H1 (cell line): ENCODE data around the gene PLEKHN1. TPM values are rescaled to one million over a fixed set of nuclear protein-coding genes. Genes with fewer than 3 reads are reported as not detected.

Experiments used
- CTCF ChIA-PET: fragments of 300-600 bp; sonication (Branson Sonifier 250); formaldehyde crosslinking; loops from one replicate; lab custom pipeline; 2021; ENCODE audit not compliant: partially characterized antibody; lab: Charles Lee
- POLR2A ChIA-PET: fragments of 300-600 bp; sonication (Branson Sonifier 250); formaldehyde crosslinking; loops from one replicate; lab custom pipeline; 2021; ENCODE audit warnings: inconsistent platforms; ENCODE audit not compliant: partially characterized antibody; lab: Charles Lee
- DNase-seq, 2 experiments: peaks; one replicate each; pipeline versions ENCODE4 v3.0.0 to v3.0.0-alpha.2; 2010 to 2022; ENCODE audit warnings: low spot score in 2 of 2, low read depth in 1 of 2, mixed read lengths in 1 of 2
- FAIRE-seq: peaks from 2 replicates; lab custom pipeline; 2011; peaks lifted over from hg19 to GRCh38; lab: Jason Lieb, UNC
- H2AFZ ChIP-seq: 2 replicates; pipeline ENCODE4 v1.8.1; 2012; ENCODE audit warnings: low read length, inconsistent platforms
- H2AK5ac ChIP-seq: 2 replicates; pipeline ENCODE4 v1.6.1; 2013; ENCODE audit warnings: low read depth, low read length
- H2BK120ac ChIP-seq: replicated peaks from 2 replicates; pipeline ENCODE3; 2013; ENCODE audit warnings: low read depth, low read length, inconsistent platforms
- H2BK12ac ChIP-seq: 2 replicates; pipeline ENCODE4 v1.6.1; 2013; ENCODE audit warnings: low read depth, low read length
- H2BK15ac ChIP-seq: 2 replicates; pipeline ENCODE4 v1.6.1; 2013; ENCODE audit warnings: low read length
- H2BK20ac ChIP-seq: 2 replicates; pipeline ENCODE4 v1.6.1; 2013; ENCODE audit warnings: low read length
- H2BK5ac ChIP-seq: 2 replicates; pipeline ENCODE4 v1.6.1; 2013; ENCODE audit warnings: low read depth, low read length
- H3K14ac ChIP-seq: 2 replicates; pipeline ENCODE4 v1.6.1; 2013; ENCODE audit warnings: inconsistent platforms; ENCODE audit not compliant: insufficient read length
- H3K18ac ChIP-seq: 2 replicates; pipeline ENCODE4 v1.6.1; 2013; ENCODE audit warnings: low read length; ENCODE audit errors: extremely low read depth
- H3K23ac ChIP-seq: 2 replicates; pipeline ENCODE4 v1.6.1; 2013; ENCODE audit warnings: inconsistent platforms; ENCODE audit not compliant: insufficient read length
- H3K23me2 ChIP-seq: 2 replicates; pipeline ENCODE4 v1.6.1; 2013; ENCODE audit warnings: low read depth, low read length
- H3K27ac ChIP-seq: 2 replicates; pipeline ENCODE4 v1.6.1; 2011; ENCODE audit warnings: low read depth, low read length, inconsistent platforms
- H3K27me3 ChIP-seq, 4 experiments: replicated peaks in 1 of 4; 1 replicate in 1 of 4; 2 replicates in 3 of 4; pipeline versions ENCODE4 v1.6.1 to v1.8.1; 2011 to 2013; ENCODE audit warnings: low read length in 3 of 4, mild to moderate bottlenecking in 3 of 4, inconsistent platforms in 2 of 4, mixed read lengths in 2 of 4, moderate library complexity in 1 of 4; ENCODE audit not compliant: control insufficient read depth in 3 of 4, insufficient read depth in 3 of 4; ENCODE audit errors: extremely low read depth in 1 of 4
- H3K36me3 ChIP-seq, 4 experiments: 2 replicates each; pipeline versions ENCODE4 v1.6.1 to v1.8.1; 2011 to 2013; ENCODE audit warnings: mild to moderate bottlenecking in 4 of 4, low read length in 3 of 4, moderate library complexity in 2 of 4, control low read depth in 1 of 4, inconsistent platforms in 1 of 4; ENCODE audit not compliant: insufficient read depth in 4 of 4, control insufficient read depth in 2 of 4
- H3K4ac ChIP-seq: replicated peaks from 2 replicates; pipeline ENCODE3; 2013; ENCODE audit warnings: low read length, low read depth, mixed read lengths, inconsistent platforms; ENCODE audit not compliant: insufficient read length
- H3K4me1 ChIP-seq, 4 experiments: replicated peaks in 1 of 4; 1 replicate in 1 of 4; 2 replicates in 3 of 4; pipeline versions ENCODE4 v1.6.1 to v1.8.1; 2011 to 2013; ENCODE audit warnings: low read length in 3 of 4, inconsistent platforms in 2 of 4, mixed read lengths in 1 of 4; ENCODE audit not compliant: insufficient read depth in 4 of 4, control insufficient read depth in 3 of 4
- H3K4me2 ChIP-seq, 2 experiments: 2 replicates each; pipeline versions ENCODE4 v1.6.1 to v1.8.1; 2011 to 2013; ENCODE audit warnings: low read depth in 2 of 2, low read length in 2 of 2, control low read depth in 1 of 2, inconsistent platforms in 1 of 2, mild to moderate bottlenecking in 1 of 2; ENCODE audit not compliant: insufficient read depth in 1 of 2
- H3K4me3 ChIP-seq, 4 experiments: fragments of 200-600, 300-600 bp in 1 of 4; sonication (generic), shearing (Covaris generic), sonication (Bioruptor Twin) in 1 of 4; 2 replicates each; pipeline versions ENCODE4 v1.5.1 to v1.8.1; 2011 to 2016; ENCODE audit warnings: low read length in 4 of 4, low read depth in 3 of 4, control low read depth in 2 of 4, inconsistent platforms in 2 of 4, mild to moderate bottlenecking in 2 of 4, mixed read lengths in 1 of 4, moderate library complexity in 1 of 4; ENCODE audit not compliant: insufficient read depth in 2 of 4; ENCODE audit errors: extremely low read depth in 1 of 4
- H3K56ac ChIP-seq: replicated peaks from 2 replicates; pipeline ENCODE3; 2013; ENCODE audit warnings: low read depth, mild to moderate bottlenecking, mixed read lengths, low read length, inconsistent platforms; ENCODE audit not compliant: insufficient read length
- H3K79me1 ChIP-seq: 2 replicates; pipeline ENCODE4 v1.6.1; 2013; ENCODE audit warnings: low read depth, low read length, control low read depth
- H3K79me2 ChIP-seq, 2 experiments: 2 replicates each; pipeline versions ENCODE4 v1.6.1 to v1.8.1; 2012 to 2013; ENCODE audit warnings: low read length in 2 of 2, mild to moderate bottlenecking in 2 of 2, inconsistent platforms in 1 of 2; ENCODE audit not compliant: insufficient read depth in 2 of 2, control insufficient read depth in 1 of 2
- H3K9ac ChIP-seq, 4 experiments: replicated peaks in 1 of 4; 1 replicate in 1 of 4; 2 replicates in 3 of 4; pipeline versions ENCODE4 v1.6.1 to v1.8.1; 2011 to 2013; ENCODE audit warnings: low read depth in 3 of 4, low read length in 3 of 4, control low read depth in 2 of 4, mild to moderate bottlenecking in 2 of 4, moderate library complexity in 2 of 4, inconsistent platforms in 1 of 4; ENCODE audit errors: extremely low read depth in 1 of 4
- H3K9me3 ChIP-seq, 2 experiments: 2 replicates each; pipeline versions ENCODE4 v1.6.1 to v1.8.1; 2012 to 2013; ENCODE audit warnings: mild to moderate bottlenecking in 2 of 2, moderate library complexity in 2 of 2, control low read depth in 1 of 2, inconsistent platforms in 1 of 2, low read depth in 1 of 2, low read length in 1 of 2, mixed read lengths in 1 of 2; ENCODE audit not compliant: insufficient read depth in 2 of 2
- H4K20me1 ChIP-seq, 2 experiments: replicated peaks in 1 of 2; 2 replicates each; pipeline versions ENCODE3 to v1.8.1; 2011 to 2013; ENCODE audit warnings: inconsistent platforms in 2 of 2, low read length in 2 of 2, mild to moderate bottlenecking in 1 of 2; ENCODE audit not compliant: insufficient read depth in 2 of 2, control insufficient read depth in 1 of 2
- H4K5ac ChIP-seq: 2 replicates; pipeline ENCODE4 v1.6.1; 2013; ENCODE audit warnings: low read length, low read depth, mixed read lengths, inconsistent platforms; ENCODE audit not compliant: insufficient read length
- H4K8ac ChIP-seq: 2 replicates; pipeline ENCODE4 v1.8.0; 2013; ENCODE audit warnings: mild to moderate bottlenecking, moderate library complexity, low read length, inconsistent platforms; ENCODE audit not compliant: insufficient read depth; ENCODE audit errors: extremely low read depth
- H4K91ac ChIP-seq: replicated peaks from 2 replicates; pipeline ENCODE3; 2013; ENCODE audit warnings: low read length, mixed read lengths, inconsistent platforms; ENCODE audit not compliant: insufficient read length
- WGBS, 2 experiments: shearing (Covaris generic) in 1 of 2; methylation state at CpG; one replicate each; pipeline versions ENCODE4 v1.1.6 to v1.1.7; 2013 to 2015; ENCODE audit warnings: low lambda C conversion rate in 2 of 2, mixed read lengths in 2 of 2, inconsistent platforms in 1 of 2, low coverage in 1 of 2, missing lambda C conversion rate in 1 of 2; ENCODE audit not compliant: insufficient replicate concordance in 2 of 2, insufficient coverage in 1 of 2, insufficient read length in 1 of 2; ENCODE audit errors: extremely low coverage in 1 of 2, missing lambda C conversion rate in 1 of 2; 5-methylcytosine and 5-hydroxymethylcytosine counted together
- polyA plus RNA-seq, 7 experiments: library from polyadenylated mRNA; depleted of rRNA in 3 of 7; stranded (reverse) in 5 of 7; unstranded in 2 of 7; fragments of >200 nt in 5 of 7; fragments of 200-250 nt in 2 of 7; gene quantifications; 1 replicate in 5 of 7; 2 replicates in 1 of 7; 4 replicates in 1 of 7; pipeline versions ENCODE4 v1.2.1 to v1.2.3, GENCODE V29; 2011 to 2013; ENCODE audit warnings: missing spikeins in 2 of 7, mixed read lengths in 2 of 7
- total RNA-seq: library from RNA; stranded (reverse); fragmentation: NEBNext Ultra II Directional; extraction: Animal tissue kit (Norgen Biotek cat#: 25700); gene quantifications from 2 replicates; pipeline ENCODE4 v1.2.1, GENCODE V29; 2021

PLEKHN1 gene
- total and polyA plus RNA-seq, 2 of the 8 experiments (the other 6 are each of a cell fraction or from before 2014, with no cell fraction given): 0.39 to 1.5 TPM

GRCh38 chr1:972726-973458 lies 6.6 kb downstream of the PLEKHN1 start:
- Histone ChIP-seq H2BK20ac (no peak overlapping the region), H3K4me2 (no peak overlapping the region), H3K4me3 (no peak overlapping the region), H3K18ac (no peak overlapping the region), H4K5ac (no peak overlapping the region), H3K4me1 (peaks cover 0 to 15% (median 5%) of the 10 kb centered on the region in 4 experiments; a peak in 4 of 7 replicates), H2BK12ac (no peak overlapping the region), H4K91ac (no peak overlapping the region), H3K79me2 (peaks cover 0 to 3% of the 10 kb centered on the region in 2 experiments; a peak in 1 of 4 replicates), H3K36me3 (no peaks in the 10 kb centered on the region), H2BK5ac (no peak overlapping the region), H2AK5ac (no peak overlapping the region), H2BK120ac (no peak overlapping the region), H3K9ac (no peak overlapping the region), H2BK15ac (no peak overlapping the region), H3K27ac (no peak overlapping the region), H3K79me1 (no peaks in the 10 kb centered on the region; the same call in 1 of the 2 replicates), H3K14ac (no peak overlapping the region), H4K8ac (no peak overlapping the region; the same call in 1 of the 2 replicates), H3K23ac (no peak overlapping the region), H3K56ac (no peak overlapping the region), H2AFZ (no peak overlapping the region), H4K20me1 (peaks cover 0 to 17% of the 10 kb centered on the region in 2 experiments), H3K9me3 (no peaks in the 10 kb centered on the region), H3K23me2 (peaks cover 5% of the 10 kb centered on the region; the same call in 1 of the 2 replicates), H3K4ac (no peak overlapping the region), H3K27me3 (peaks cover 0 to 46% (median 32%) of the 10 kb centered on the region in 4 experiments; a peak in 6 of 7 replicates)
- no peak for FAIRE-seq
- POLR2A ChIA-PET: interaction anchor here (1.3 to 1.5 kb wide), 2 partner anchors 12 to 29 kb away, joined by 3 to 4 read pairs; no protein-coding TSS in a partner anchor
- WGBS, 2 experiments: 90% methylated on average over 21 of the region's 28 CpGs; no CpG with 5 or more reads in 1 of the 2 experiments
- CTCF ChIA-PET: interaction anchor here (1.1 to 7.0 kb wide), 4 partner anchors 11 to 91 kb away, joined by 3 to 53 read pairs (median 6); partner anchors contain the start of gene PERM1
- no peak for DNase-seq
